Left lobe of liver (tissue), 2 donors: ENCODE data around the gene PITX1. TPM values are rescaled to one million over a fixed set of nuclear protein-coding genes. Genes with fewer than 3 reads are reported as not detected.
A peak's percentile ranks its signal among the peaks of the same experiment; 100 is the strongest.

ENCODE experiments used
- ATAC-seq: fragments of 200-7000 bp; cut with Tn5 transposase; one replicate; pipeline ENCODE4 v1.9.1; 2020; ENCODE audit warnings: mild to moderate bottlenecking, moderate library complexity
- DNase-seq: peaks from one replicate; pipeline ENCODE4 v3.0.0-alpha.2; 2020; ENCODE audit warnings: low spot score
- total RNA-seq: library from RNA; stranded (reverse); gene quantifications from one replicate; pipeline ENCODE4 v1.2.1, GENCODE V29; 2021
- donor health status: DM: no; HTN: no; CAD: no; lungs with moderate emphysema.
- donor health status: DM: no; HTN: yes; CAD: no.

PITX1 gene
- total RNA-seq, 1 donor from 2014 or later: 0.40 TPM

DNA sequence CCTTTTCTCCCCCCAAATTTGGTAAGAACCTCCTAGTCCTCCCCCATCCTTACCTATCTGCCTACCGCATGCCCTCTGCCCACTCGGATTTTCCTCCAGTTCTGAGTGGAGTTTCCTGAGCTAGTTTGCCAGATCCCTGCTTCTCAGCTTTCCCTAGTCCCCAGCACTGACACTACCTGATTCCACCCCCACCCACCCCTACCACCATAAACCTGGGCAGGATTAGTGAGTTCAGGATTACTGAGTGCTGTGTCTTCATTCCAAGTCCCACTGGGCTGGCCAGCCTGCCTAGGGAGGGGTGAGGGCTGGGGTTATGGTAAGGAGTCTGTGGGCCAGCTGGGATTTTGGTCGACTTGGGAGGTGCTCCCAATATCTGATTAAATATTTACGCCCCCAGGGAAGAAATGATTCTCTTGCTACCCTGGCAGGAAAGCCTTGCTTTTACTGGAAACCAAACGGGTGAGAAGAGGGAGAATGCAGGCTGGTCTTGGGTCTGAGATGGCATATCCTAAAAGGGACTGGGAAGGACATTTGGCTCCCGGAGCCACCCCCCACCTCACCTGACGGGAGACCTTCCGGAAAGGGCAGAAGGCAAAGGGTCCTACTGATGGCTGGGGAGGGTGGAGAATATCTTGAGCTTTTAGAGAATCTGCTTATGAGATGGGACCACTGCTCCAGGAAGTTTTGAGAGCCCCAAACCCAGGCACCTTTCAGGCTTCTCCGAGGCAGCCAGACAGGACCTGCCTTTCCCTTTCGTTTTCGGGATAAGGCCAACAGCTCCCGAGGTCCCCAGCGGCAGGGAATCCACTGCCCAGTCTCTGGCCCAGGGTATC, 3.7 kb downstream of the PITX1 start:
- ATAC-seq: peak; percentile 61
- DNase-seq: no peak

DNA sequence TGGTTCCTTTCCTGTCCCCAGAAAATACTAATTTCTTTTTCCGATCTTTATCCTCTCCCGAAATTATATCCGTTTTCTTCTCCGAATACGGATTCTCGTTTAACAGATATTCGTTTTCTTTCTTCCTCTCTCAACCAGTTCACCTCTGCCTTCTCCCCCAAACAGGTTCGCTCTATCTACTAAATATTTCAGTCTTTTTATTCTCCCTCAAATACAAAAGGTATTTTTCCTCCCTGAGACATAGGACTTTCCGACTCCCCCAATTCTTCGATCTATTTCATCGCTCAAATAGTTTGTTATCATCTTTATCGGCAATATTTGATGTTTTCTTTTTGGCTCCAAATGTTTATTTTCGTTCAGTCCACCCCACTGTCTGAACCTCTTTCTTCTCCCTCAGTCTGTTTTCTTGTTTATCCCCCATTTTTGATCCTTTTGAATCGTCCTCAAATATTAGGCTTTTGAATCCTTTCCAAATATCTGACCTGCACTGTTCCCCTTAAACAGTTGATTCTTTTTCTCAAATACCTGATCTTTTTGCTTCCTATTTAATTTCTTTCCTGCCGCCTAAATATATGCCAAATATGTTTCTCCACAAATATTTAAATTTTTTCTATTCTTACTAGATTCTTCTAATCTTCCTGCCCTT, 4.4 kb downstream of the PITX1 start:
- no peak for DNase-seq
- ATAC-seq: no peak

DNA sequence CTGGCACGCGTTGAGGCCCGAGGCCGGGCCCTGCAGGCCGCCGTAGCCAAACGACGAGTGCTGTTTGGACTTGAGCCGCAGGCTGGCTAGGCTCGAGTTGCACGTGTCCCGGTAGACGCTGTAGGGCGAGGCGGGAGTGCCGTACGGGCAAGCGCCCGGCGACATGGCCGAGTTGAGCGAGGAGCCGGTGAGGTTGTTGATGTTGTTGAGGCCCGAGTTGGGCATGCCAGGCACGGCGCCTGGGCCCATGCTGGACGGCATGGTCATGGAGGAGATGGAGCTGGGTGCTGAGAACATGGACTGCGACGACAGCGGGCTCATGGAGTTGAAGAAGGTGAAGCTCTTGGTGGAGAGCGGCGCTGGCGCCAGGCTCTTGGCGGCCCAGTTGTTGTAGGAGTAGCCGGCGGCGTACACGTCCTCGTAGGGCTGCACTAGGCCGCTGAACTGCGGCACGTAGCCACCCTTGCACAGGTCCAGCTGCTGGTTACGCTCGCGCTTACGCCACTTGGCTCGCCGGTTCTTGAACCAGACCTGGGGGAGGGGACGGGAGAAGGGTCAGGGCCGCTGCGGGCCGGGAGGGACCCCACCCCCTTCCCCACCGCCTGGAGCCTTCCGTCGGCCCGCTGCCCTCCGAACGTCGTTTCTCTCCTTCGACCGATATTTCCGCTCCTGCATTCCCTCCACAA, 5.1 kb downstream of the PITX1 start:
- ATAC-seq (no peak), DNase-seq (no peak)

DNA sequence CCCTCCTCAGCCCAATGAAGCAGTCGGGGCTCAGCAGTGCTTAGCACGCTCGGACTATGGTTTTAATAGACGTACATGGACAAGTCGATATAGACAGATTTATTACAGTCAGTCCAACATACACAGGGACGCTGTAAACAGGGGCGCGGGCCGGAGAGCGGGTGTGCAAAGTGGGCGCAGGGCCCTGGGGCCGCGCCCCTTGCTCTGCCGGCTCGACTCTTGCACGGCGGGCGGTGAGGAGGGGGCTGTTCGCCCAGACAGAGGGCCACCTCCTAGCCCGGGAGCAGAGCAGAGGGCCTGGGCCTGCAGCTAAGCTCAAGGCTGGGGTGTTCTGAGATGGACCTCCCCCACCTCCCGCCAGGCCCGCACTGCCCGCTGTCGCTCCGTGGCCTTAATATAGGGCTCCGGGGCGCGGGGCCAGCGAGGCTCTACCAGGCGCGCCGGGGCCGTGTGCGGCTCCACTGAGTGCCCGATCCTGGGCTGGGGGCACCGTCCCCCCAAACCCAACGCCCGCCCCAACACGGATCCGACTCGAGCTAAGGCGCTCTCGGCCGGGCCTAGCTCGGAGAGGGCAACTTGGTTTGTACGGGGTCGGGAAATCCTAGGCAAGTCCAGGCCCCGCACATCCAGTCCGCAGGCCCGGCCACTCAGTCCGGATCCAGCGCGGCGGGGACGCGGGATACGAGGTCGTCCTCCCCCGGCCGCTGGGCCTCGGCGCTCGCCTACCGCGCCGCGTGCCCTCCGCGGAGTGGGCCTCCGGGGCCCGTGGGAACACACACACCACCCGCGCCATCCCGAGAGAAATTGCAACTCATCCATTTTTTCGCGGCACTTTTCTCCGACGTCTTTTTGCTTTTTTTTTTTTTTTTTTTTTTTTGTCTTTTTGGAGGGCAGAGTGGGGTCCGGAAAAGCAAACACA, 6.1 kb downstream of the PITX1 start:
- DNase-seq (no peak), ATAC-seq (no peak)

DNA sequence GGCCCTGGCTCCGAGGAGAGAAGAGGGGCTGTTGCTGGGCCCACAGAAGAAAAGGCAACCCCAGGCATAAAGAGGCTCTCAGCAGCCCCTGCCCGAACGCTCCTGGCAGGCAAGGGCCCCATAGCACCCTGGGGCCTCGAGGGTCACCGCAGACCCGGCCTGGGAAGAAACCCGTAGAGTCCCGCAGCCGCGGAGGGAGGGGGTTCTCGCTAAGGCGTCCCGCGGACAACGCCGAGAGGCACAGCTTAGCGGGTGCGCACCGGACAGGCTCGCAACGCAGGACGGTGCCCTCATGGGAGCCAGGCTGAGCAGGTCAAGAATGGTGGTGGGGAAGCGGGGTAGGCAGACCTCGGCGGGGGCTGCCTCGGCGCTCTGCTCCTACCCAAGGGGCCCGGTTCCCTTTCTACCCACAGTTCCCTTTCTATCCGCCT, 6.7 kb downstream of the PITX1 start:
- no peak for DNase-seq
- ATAC-seq: no peak

DNA sequence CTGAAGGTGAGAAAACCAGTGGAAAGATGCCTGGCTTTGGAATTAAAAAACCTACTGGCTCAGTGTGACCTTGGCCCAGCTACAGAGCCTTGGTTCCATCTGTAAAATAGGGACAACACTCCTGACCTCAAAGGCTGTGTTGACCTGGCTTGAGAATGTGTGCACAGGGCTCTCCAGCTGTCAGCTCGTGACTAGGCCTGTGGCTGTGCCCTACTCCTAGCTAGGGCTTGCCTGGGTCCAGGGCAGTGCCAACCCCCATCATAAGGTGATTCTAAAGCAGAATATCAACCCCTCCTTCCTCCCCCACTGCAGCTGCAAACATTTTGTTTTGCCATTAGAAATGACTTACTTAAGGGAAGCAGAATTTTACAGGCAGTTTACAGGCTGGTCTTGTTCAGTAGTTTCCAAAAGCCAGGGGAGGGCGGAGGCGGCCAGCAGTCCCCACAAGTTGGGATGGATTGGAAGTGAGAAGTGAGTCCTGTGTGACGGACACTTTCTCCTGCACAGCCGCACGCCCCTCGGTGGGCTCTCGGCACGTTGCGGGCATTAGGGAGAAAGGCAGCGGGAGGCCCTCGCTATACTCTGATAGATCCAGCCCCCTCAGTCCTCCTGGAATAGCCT, 7.3 kb downstream of the PITX1 start:
- ATAC-seq (no peak), DNase-seq (no peak)

DNA sequence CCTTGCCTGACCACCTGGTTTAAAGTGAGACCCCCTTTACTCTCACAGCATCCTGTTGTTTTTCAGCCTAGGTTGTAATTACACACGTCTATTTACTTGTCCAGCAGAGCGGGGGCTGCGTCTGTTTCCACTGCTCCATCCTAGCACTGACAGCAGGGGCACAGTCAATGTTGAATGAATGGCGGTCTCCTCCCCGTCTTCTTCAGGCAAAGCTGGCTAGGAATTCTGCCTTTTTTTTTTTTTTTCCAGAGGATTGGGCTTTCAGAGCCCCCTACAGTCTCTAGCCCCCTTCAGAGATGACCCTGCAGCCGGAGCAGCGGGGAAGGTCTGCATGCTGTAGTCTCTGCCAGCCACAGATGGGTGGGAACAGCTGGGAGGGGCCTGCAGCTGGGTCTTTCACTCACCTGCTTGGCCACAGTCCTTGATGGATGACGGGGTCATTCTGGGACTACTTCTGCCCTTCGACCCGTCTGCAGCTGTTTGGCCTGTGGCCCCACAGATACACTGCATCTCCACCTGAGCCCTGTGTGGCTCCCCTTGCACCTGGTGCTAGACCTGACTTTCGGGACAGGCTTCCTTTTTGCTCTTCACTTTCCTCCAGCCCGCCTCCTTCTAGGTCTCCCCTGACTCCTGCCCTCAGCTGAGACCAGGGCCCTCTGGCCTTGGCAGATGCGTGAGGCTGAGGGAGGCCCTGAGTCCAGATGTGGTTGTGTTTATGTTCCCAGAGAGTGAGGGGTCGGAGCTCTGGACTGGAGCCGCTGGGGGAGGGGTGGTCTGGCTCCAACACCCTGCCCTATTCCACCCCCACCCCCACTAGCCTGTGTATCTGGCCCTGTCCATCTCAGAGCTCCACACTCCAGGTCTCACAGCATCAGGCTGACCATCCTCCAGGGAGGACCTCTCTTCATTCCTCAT, 8.0 kb downstream of the PITX1 start:
- ATAC-seq (no peak), DNase-seq (no peak)

DNA sequence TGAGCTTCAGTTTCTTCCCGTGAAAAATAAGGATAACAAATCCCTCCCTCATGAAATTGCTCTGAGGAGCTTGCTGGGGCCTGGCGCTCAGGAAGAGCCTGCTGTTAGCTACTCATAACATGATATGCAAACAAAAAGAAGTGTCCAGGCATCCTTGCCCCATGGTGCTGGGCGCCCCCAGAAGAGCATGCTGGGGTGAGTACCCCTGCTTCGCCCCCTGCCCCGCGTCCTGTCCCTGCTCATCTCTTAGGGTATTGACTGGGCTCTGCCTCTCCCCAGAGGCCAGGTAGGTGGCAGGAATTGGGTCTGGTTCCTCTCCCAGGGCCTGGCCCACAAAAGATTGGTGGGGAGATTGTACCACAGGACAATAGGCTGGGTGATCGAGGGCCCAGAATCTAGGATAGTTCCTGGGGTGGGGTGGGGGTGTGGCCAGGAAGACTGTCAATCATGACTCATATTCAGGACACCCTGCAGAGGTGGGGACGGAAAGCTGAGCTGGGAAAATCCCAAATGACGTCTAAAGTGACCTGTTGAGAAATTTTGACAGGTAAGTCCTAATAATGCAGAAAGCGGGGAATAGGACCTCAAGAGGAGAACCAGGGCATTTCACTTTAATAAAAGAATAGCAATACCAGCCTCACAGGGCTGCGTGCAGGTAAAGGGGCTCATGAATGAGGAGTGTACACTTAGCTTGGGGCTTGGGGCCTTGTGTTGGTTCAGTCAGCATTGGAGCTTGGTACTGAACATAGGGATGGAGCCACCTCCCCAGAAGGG, 8.9 kb downstream of the PITX1 start:
- ATAC-seq: no peak

DNA sequence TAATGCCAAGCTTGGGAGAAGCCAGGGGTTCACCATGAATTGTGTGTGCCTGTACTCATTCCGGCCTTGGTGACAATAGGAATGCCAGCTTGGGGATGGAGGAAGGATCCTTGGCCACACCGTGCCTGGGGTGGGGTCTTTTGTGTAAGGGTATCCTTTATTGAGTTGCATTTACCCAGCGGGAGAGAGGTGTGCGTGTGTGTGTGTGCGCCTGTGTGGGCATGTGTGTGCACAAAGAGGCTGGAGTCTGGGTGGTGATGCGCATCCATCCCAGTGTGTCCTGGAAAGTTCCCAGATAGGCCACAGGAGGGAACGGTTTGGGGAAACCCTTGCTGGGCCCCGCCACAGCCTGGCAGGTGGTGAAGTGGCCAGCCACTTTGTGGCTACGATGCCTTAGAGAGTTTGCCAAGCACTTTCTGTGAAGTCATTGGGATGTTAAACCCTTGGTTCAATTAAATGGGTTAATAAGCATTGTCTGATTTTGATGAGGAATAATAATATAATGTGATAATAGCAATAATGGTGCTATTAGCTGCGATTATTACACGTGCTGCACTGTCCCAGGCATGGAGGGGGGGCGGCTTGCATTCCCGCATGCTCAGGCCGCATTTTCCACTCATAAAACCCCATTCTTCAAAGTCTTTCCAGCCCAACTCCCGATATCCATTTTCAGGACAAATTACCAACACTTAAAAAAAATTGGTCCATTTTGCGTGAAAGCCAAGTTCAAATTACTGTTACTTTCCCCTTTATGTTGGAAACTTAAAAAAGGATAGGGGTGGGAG, 13.7 kb downstream of the PITX1 start:
- DNase-seq (no peak), ATAC-seq (no peak)

More for the DNA sequence above, 8.9 kb downstream of the PITX1 start:
- no peak for DNase-seq

DNA sequence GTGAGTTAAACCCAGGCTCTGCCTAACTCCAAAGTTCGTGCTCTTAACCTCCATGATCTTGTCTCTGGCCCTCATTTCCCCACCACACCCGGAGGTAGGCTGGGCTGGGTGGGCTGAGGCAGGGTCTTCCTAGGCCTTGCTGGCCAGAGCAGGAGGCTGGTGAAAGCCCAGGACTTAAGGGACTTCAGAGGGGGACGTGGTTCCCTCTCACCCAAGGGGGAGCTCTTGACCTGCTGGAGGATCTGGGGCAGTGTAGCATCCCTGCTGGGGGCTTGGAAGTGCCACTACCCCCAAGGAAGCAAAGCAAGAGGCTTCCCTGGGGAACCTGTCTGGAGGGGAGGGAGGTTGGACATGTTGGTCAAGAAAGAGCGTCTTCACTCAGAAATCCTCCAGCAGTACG, 14.7 kb downstream of the PITX1 start:
- no peak for ATAC-seq
- no peak for DNase-seq

DNA sequence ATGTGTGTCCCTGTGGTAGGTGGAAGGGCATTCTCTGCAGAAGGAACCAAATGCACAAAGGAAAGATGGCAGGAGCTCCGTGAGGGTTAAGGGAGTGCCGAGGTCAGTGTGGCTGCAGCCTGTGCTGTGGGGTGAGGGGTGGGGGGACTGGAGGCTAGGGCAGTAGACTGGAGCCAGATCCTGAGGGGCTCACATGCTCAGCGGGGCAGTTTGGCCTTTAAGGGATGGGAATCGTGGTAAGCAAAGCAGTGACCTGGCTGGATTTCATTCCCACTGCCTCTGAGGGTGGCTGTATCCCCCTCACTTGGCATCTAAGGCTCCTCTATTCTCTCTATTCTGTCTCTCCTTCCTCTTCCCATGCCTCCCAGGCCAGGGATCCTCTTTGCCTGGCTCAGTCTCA, 15.6 kb downstream of the PITX1 start:
- DNase-seq (peak; percentile 30), ATAC-seq (no peak)

DNA sequence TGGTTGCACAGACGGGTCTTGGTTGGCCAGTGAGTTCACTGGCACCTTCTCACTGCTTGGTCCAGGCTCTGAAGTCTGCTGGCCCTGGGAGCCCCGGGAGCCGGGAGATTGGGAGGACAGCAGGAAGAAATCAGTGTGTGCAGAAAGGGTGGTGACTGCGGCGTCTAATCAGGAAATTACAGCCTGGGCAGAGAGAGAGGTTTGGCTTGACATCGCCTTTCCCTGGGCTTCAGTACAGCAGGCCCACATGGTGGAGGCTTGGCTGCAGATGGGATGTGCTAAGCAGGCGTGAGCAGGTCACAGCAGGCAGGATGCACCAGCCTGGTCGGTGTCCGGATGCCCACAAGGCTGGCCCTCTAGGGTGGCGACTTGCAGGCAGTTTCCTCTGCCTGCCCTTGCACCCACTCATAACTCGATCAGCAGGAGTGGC, 17.2 kb downstream of the PITX1 start:
- ATAC-seq: no peak
- DNase-seq: peak; percentile 35

DNA sequence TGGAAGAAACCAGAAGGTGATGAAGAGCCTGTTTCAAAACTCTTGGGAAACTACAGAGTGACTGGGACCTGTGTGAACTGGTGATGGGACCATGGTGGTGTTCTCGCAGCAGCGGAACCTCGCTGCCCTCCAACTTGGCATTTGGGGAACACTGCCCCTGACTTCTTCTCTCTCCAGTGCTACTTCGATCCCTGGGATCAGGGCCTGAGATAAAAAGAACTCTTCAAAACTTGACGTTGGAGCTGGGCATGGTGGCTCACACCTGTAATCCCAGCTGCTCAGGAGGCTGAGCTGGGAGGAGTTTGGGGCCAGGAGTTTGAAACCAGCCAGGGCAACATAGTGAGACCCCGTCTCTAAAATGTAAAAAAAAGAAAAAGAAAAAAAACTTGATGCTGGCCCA, 18.1 kb downstream of the PITX1 start:
- peak; percentile 8 for DNase-seq
- ATAC-seq: no peak

DNA sequence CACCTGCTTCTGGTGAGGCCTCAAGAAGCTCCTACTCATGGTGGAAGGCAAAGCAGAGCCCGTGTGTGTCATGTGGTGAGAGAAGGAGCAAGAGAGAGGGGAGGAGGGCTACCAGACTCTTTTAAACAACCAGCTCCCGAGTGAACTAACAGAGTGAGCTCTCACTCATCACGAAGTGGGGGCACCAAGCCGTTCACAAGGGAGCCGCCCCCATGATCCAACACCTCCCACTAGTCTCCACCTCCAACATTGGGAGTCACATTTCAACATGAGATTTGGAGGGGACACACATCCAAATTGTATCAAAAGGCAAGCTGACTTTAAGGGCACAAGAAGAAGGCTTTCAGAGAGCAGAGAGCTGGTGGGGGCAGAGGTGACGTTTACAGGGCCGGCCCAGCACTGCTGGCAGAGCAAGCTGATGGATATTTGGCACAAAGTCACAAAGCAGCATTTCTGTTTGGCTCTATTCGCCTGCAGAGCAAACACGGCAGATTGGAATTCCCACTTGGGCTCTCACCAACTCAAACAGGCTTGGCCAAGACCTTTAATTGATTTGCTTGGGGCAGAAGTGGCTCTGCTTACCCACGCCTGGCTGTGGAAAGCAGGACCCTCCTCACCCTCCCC, 20.0 kb downstream of the PITX1 start:
- DNase-seq (peak; percentile 84), ATAC-seq (peak; percentile 93)

DNA sequence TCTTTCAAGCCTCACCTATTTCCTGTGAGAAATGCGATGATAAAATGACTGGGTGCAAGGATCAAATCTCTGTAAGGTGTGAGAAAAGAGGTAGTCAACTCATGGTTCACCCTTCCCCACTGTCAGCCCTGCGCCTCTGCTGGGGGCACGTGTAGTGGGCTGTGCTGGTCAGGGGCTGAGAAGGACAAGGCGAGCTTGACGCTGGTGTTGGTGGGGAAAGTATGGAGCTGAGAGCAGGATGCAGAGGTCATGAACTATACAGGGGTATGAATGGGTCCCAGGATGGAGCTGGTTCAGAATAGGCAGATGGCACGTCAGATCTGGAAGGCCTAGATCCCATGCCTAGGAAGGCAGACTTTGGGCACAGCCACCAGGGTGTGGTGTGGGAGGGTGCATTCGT, 20.6 kb downstream of the PITX1 start:
- ATAC-seq (no peak), DNase-seq (no peak)

DNA sequence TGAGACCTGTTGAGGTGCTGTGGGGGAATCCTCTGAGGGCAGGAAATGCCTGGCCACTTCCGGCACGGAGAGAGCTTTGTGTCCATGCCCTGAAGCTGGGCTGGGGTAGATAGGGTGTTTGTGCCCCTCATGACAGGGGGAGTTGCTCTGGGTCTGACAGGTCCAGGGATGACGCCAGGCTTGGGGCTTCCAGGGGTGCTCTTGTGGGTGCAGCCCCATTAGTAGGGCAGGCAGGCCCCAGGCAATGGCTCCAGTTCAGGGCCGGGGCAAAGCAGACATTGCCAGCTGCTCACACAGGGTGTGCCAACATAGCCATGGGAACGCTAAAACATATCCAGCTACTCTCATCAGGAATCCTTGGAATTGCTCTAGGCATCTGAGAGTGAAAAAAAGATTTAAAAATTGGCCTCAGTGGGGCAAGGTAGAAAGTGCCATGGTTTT, 21.1 kb downstream of the PITX1 start:
- DNase-seq (peak; percentile 45), ATAC-seq (peak; percentile 57)

DNA sequence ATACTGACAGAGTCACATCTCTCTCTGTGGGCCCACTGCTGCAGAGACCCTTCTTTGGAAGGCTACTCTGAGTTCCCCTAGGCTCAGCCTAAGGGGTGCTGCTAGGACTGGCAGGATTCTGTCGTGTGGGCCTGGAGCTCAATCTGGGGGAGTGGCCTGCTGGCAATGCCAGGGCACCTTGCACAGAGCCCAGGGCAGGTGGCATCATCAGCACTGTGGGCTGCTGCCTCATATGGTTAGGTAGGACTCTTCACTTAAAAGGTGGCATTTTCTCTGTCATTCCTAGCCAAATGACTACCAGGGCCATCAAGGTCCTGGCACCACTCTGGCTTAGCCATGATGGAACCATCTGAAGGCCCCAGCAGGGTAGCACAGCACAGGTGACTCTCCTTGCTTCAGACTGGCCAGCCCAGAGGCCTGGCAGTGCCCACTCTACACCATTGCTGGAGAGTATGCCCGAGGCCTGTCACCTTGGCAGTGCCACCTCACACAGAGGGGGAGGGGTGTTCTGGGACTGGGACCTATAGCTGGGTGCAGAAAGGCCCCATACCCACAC, 21.9 kb downstream of the PITX1 start:
- DNase-seq: peak; percentile 37
- ATAC-seq: no peak
